Kidney capillary endothelial cell (primary cell): ENCODE measurements around the gene PYGM.

Experiments
- DNase-seq: peaks from one replicate; pipeline ENCODE4 v3.0.0-alpha.2; 2018; ENCODE audit warnings: low spot score

PYGM gene

DNA sequence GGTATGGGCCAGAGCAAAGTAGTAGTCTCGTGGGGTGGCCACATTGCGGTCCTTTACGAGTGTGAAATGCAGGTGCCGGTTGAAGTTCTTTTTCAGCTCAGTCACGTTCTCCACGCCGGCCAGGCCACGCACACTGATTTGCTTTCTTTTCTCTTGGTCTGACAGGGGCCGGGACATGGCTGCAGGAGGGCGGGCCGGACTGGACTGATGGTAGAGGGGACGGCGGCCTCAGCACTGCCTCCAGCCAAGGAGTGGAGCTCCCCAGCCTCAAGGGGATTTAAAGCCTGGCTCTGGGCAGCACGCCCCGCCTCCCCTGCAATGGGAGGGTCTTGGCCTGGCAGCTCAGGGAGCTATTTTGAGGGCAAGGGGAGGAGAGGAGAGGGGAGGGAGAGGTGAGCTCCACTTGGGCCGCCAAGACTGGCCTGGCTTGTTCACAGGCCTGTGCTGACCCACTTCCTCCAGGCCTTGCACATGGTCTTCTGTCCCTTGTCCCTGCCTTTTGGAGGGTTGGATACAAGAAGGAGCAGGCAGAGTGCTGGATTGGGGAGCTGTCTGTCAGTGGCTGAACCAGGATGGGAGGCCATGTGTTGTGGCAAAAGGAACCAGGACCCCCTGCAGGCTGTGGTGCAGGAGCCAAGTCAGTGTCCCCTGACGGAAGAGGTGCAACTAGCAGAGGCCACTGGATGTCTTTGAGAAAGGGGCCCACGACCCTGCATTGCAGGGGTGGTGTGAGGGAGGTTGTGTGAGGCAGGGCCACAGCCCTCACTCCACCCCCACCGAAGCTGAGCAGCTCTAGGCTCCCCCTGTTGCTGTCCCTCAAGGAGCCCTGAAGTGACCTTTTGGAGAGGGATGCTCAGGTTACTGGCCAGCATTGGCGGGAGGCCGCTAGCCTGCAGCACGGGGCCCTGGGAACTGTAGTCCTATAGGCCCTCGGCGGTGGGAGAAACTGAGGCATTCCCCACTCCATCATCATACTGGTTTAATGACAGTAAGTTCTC lies at the start of gene PYGM:
TSS of gene PYGM (minus strand) at position 253 of the 998 bp plus-strand sequence. CDS start at position 177, 76 bp downstream.
- DNase-seq: no peak

GRCh38 chr11:64805481-64805880 lies 45.7 kb upstream of the PYGM start:
- DNase-seq: no peak

GRCh38 chr11:64804346-64805210 lies 44.8 kb upstream of the PYGM start:
- DNase-seq: no peak

GRCh38 chr11:64803846-64804345 lies 44.1 kb upstream of the PYGM start:
- DNase-seq: no peak

- DNase-seq: peak; percentile 79
These were observed 43.5 kb upstream of the PYGM start, which contains the start of gene MAP4K2 for GRCh38 chr11:64803158-64803845. Gene MAP4K2, minus strand, starts transcription at chr11:64803214. Its CDS starts 65 bp downstream, at chr11:64803149.

DNA sequence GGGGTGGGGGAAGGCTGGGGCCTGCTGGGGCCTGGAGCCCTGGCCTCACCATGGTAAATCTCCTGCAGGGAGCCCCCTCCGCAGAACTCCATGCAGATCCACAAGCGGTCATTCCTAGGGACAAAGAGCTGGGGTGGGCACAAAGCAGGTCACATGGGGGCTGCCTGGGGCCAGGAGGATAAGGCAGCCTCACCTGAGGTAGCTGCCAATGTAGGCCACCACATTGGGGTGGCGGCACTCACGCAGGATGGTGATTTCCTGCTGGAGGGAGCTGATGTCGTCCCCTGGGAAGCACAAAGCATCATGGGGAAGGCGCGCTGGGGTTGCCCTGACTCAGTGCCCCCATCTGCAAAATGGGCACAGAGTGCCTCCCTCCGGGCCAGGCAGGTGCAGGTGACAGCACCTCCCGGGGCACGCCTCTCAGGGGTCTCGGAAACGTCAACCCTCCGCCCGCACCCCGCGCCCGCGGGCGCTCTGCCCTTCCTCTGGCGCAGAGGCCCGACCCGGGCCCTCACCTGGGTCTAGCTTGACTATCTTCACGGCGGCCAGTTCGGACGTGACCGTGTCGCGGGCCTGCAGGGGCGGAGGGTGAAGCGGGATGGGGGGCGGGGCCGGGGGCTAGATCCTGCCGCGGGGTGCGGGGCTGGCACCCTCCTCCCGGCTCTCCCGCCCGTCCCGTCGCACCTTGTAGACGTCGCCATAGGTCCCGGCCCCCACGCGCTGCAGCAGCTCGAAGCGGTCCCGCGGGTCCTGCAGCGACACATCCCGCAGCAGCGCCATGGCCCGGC lies 42.8 kb upstream of the PYGM start:
- DNase-seq: no peak

- no peak for DNase-seq
These were observed 42.0 kb upstream of the PYGM start for GRCh38 chr11:64801561-64802369.

GRCh38 chr11:64801158-64801464 lies 41.3 kb upstream of the PYGM start:
- no peak for DNase-seq

- DNase-seq: no peak
These were observed 40.8 kb upstream of the PYGM start for GRCh38 chr11:64800303-64801157.

DNA sequence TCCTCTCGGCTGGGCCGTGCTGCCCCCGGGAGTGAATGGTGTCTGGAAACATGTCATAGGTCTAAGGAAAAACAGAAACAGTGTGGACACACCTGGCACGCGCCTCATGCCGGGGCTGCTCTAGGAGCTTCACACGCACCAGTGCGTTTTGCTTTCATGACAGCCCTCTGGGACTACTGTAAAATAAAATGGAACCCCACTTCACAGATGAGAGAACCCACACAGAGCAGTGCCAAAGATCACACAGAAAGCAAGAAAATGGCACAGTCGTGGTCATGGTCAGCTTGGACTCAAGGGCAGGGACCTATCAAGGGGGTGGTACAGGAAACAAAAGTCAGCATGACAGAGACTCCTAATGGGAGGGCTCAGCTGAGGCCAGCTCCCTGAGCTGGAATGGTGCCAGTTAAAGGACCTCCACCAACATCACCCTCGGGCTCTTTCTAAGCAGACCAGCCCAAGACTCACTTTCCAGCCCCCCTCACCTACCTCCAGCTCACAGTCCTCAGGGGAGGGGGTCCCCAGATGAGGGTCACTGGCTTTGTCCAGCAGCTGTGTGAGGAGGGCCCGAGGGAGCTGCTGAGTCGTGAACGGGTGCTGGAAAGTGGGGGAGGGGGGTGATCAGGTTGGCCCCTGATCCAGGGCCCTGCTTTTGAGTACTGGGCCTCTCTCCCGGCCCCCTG lies 40.0 kb upstream of the PYGM start:
- DNase-seq: peak; percentile 86

DNA sequence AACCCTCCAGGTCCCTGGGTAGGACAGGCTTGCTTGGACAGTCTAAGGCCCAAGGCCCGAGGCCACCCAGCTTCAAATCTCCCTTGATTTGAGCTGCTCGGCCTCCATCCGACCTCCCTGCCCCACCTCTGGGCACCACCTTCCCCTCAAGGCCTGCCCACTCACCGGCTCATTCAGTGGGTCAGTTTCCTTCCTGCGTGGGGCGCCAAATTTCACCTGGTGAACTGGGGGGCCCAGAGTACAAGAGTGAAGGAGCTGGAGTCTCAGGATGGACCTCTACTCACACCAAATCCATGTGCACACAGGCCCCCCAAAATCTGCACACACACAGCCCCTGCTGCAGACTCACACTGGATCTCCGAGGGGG lies 39.5 kb upstream of the PYGM start:
- DNase-seq: no peak

DNA sequence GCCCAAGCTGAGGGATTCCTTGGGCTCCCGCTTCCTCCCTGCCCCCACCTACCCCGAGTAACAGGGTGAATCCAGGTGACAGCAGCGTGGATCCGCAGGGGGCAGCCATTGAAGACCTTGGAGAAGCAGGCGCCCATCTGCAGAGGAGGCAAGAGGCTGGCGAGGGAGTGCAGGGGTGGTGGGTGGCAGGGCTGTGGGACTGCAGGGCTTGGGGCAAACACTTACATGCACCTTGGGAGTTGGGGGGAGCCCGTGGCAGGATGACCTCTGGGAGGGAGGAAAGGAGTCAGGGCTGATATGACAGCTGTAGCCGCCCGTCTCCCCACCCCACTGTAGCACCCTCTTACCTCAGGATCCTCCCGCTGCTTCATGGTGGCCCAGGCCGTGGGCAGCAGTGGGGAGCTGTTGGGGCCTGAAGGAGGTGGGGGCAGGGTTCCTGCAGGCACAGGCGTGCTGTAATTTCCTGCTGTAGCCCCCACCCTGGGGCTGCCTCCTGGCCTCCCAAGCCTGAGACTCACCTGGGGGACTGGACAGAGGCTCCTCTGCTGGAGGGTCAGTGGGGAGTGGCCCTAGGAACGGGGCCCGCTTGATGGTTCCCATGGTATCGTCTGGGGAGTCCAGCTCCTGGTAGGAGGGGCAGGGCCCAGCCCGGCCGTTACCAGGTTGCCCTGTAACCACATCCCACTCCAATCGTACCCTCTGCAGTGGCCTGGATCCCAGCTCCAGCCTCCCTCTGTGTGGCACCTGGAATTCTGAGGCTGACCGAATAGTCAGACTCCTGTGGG lies 37.2 kb upstream of the PYGM start:
- DNase-seq: no peak

DNA sequence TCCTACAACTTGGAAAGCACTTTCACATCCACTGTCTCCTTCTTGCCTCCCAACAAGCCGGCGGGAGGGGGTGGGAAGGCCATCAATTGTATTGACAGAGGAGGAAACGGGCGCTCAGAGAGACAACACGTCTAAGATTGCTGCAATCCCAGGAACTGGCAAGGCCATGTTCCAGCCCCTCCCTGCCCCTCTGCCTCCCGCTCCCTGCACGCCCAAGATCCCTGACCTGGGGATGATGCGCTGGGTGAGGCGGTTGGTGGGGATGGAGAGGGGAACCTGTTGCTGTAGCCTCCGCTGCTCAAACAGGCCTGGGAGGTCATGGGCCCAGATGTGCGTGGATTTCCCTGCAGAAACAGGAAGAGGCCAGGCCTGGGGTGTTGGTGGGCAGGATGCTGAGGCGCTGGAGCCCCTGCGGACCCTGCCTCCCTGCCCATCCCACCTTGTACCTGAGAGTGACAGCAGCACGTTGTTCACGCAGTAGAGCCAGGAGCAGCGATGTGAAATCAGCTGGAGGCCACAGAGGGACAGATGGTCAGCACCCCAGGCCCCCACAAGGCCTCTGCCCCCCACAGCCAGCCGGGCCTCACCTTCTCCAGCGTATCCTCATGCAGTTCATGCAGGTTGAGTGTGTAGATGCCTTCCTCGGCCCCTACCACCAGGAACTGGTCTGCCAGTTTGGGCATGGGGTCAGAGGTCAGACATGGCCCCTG lies 36.4 kb upstream of the PYGM start:
- no peak for DNase-seq

GRCh38 chr11:64794526-64794925 lies 34.8 kb upstream of the PYGM start:
- no peak for DNase-seq

DNA sequence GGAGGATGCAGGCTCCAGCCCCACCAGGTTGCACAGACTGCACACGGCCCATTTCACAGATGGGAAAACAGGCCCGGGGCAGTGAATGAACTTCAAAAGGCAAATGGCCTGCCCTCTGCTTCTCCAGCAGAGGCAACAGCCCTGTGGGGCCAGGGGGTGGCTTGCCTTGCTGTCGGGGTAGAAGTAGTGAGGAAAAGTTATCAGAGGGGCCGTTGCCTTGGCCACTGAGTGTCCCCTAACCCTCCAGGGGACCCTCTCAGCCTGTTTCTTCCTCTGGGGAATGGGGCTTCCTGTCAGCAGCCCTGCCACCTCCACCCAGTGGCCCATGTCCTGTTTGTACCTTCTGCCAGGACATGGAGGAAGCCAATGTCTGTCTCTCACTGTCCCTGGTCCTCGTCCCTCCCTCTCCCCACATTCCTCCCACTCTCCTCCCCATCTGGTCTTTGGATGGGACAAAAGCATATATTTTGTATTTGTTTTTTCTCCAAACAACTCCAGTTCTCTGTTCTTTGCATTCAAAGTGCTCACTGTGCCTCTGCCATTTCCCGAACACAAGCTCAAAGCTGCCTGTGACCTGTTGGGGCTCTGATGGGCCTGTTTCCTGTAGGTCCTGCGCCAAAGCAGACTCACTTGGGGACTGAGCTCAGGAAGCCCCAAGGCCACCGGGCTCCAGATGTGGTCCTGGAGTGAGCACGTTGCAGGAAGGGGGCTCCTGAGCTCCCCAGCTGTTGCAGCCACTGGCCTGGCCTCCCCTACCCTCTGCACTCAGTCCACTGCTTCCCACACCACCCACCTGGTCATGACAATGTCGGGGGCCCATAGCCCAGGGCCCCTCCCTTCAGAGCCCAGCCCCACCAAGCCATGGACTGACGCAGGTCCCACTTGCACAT lies 33.7 kb upstream of the PYGM start:
- DNase-seq: no peak

GRCh38 chr11:64792482-64792881 lies 32.7 kb upstream of the PYGM start:
- no peak for DNase-seq
